ENCODE results near the gene NDEL1. TPM values are rescaled to one million over a fixed set of nuclear protein-coding genes. Genes with fewer than 3 reads are reported as not detected.
A peak's percentile ranks its signal among the peaks of the same experiment; 100 is the strongest.

The NDEL1 gene
- total and polyA plus RNA-seq, 2 donors (not counting 3 experiments of a cell fraction or from before 2014, with no cell fraction given): 60.0 to 87.4 TPM

DNA sequence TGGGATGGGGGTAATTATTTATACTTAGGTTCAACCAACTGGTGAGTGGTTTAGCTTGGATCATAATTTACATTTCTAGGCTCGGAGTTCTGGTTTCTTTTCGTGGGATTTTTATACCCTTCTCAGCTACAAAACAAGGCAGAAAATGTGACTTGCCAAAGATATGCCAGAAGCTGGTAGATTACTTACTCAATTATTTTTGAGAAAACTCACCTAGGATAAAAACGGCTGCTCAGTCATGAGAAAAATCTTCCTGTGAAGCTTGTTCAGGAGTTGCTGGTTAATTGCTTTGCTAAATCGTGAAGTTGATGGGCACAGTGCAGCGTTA, 1.1 kb downstream of the NDEL1 start:
- peaks cover 2 to 3% of the 10 kb centered on the region in 2 experiments for H3K36me3 ChIP-seq (ENCODE audit: control insufficient read depth in 2 of 2, extremely low read depth in 1 of 2, insufficient read depth in 2 of 2, low read length in 2 of 2)
- FAIRE-seq (no peak), DNase-seq (ENCODE audit: low read depth, low spot score) (no peak)
- peak overlapping the region; percentile 93 for H3K4me2 ChIP-seq (ENCODE audit: insufficient read depth, low read length)
- ChIA-PET POLR2A (interaction anchor here (1.4 kb wide), 1 partner anchor 9 kb away, joined by 6 read pairs; no protein-coding TSS in a partner anchor), CTCF (interaction anchor here (0.6 to 2.9 kb wide), 6 partner anchors 9 to 309 kb away, joined by 3 to 15 read pairs (median 4); partner anchors contain the start of gene MYH10)
- H4K20me1 ChIP-seq (replicated peaks; ENCODE audit: control insufficient read depth, extremely low read depth, insufficient read depth, low read length): peaks cover 3% of the 10 kb centered on the region
- H3K27ac ChIP-seq (ENCODE audit: insufficient read depth, low read depth, low read length): peak overlapping the region; percentile 86
- H3K9me3 ChIP-seq (replicated peaks; ENCODE audit: control insufficient read depth, insufficient read depth, low read length): no peaks in the 10 kb centered on the region
- peaks cover 22% of the 10 kb centered on the region for H3K4me1 ChIP-seq (ENCODE audit: control insufficient read depth, extremely low read depth, insufficient read depth, low read length)
- H3K79me2 ChIP-seq (ENCODE audit: control insufficient read depth, insufficient read depth, low read length): peaks cover 58% of the 10 kb centered on the region
- H2AFZ ChIP-seq (ENCODE audit: low read depth, low read length): no peak overlapping the region
- peak overlapping the region; percentile 77 to 97 (median 93) for H3K4me3 ChIP-seq (replicated peaks in 1 of 3; ENCODE audit: insufficient read depth in 1 of 3, low read depth in 1 of 3, low read length in 3 of 3)
- dilution Hi-C loops (cut with MboI; ENCODE audit: extremely low pct_ligation_motif_present, low sequenced_read_pairs): no loop called here
- H3K9me1 ChIP-seq (replicated peaks; ENCODE audit: control insufficient read depth, extremely low read depth, insufficient read depth, low read length): no peaks in the 10 kb centered on the region
- intact Hi-C loops (cut with micrococcal nuclease): loop anchor here (10.0 kb wide), 1 partner anchor 198 kb away; the partner anchor contains the start of gene MYH10
- H3K27me3 ChIP-seq (ENCODE audit: control insufficient read depth in 2 of 2, insufficient read depth in 2 of 2, low read length in 2 of 2): no peaks in the 10 kb centered on the region
- TSS peak; percentile 42 for BruUV-seq (replicated peaks)
- H3K9ac ChIP-seq (replicated peaks; ENCODE audit: extremely low read depth, insufficient read depth, low read length): peak overlapping the region; percentile 97
- TF ChIP-seq GATA2 (IDR thresholded peaks at IDR 0.05; ENCODE audit: insufficient read depth, insufficient read length, low read depth, low read length): no peak
- no peak for TF ChIP-seq POLR2AphosphoS5 (IDR thresholded peaks at IDR 0.05; ENCODE audit: insufficient read depth, low read depth, low read length)
- no peak for TF ChIP-seq MYC (IDR thresholded peaks at IDR 0.05; ENCODE audit: low read depth, low read length)
- TF ChIP-seq, protein P1, sequence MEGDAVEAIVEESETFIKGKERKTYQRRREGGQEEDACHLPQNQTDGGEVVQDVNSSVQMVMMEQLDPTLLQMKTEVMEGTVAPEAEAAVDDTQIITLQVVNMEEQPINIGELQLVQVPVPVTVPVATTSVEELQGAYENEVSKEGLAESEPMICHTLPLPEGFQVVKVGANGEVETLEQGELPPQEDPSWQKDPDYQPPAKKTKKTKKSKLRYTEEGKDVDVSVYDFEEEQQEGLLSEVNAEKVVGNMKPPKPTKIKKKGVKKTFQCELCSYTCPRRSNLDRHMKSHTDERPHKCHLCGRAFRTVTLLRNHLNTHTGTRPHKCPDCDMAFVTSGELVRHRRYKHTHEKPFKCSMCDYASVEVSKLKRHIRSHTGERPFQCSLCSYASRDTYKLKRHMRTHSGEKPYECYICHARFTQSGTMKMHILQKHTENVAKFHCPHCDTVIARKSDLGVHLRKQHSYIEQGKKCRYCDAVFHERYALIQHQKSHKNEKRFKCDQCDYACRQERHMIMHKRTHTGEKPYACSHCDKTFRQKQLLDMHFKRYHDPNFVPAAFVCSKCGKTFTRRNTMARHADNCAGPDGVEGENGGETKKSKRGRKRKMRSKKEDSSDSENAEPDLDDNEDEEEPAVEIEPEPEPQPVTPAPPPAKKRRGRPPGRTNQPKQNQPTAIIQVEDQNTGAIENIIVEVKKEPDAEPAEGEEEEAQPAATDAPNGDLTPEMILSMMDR (IDR thresholded peaks at IDR 0.05; ENCODE audit: extremely low read depth in 1 of 2, insufficient read depth in 1 of 2, low read depth in 1 of 2, low read length in 2 of 2): no peak
- no peak for TF ChIP-seq FOS (IDR thresholded peaks at IDR 0.05; ENCODE audit: borderline replicate concordance, insufficient read depth, low read length)
- TF ChIP-seq EZH2 (IDR thresholded peaks at IDR 0.05; ENCODE audit: borderline replicate concordance, low read depth, low read length, severe bottlenecking): no peak
- TF ChIP-seq JUN (IDR thresholded peaks at IDR 0.05; ENCODE audit: borderline replicate concordance, insufficient read depth, insufficient read length, low read depth): no peak
